ENCODE results near the gene JARID2. TPM values are rescaled to one million over a fixed set of nuclear protein-coding genes. Genes with fewer than 3 reads are reported as not detected.

JARID2 gene
- total RNA-seq, 2 donors from 2014 or later, result 9.1 to 10.7 TPM

- no peak for TF ChIP-seq CTCF (IDR thresholded peaks at IDR 0.05)
- no peak for DNase-seq
- no peak overlapping the region for H3K27ac ChIP-seq
- no peak overlapping the region for H3K4me3 ChIP-seq
- no peaks in the 10 kb centered on the region for H3K27me3 ChIP-seq
- no peaks in the 10 kb centered on the region for H3K9me3 ChIP-seq
- no peaks in the 10 kb centered on the region for H3K4me1 ChIP-seq
- H3K9ac ChIP-seq (ENCODE audit: low read depth in 2 of 2, low read length in 2 of 2), result no peak overlapping the region
- intact Hi-C loops (cut with DNase I), result no loop called here
- H3K36me3 ChIP-seq, result no peaks in the 10 kb centered on the region
Observed at GRCh38 chr6:15385521-15385920, 139.7 kb downstream of the JARID2 start.

GRCh38 chr6:15386110-15386755 lies 140.4 kb downstream of the JARID2 start:
- no peaks in the 10 kb centered on the region for H3K9me3 ChIP-seq
- no peaks in the 10 kb centered on the region for H3K27me3 ChIP-seq
- TF ChIP-seq CTCF (IDR thresholded peaks at IDR 0.05), result no peak
- no peak overlapping the region for H3K27ac ChIP-seq
- no peak for DNase-seq
- H3K36me3 ChIP-seq, result no peaks in the 10 kb centered on the region
- H3K4me1 ChIP-seq, result no peaks in the 10 kb centered on the region
- intact Hi-C loops (cut with DNase I), result no loop called here
- no peak overlapping the region for H3K9ac ChIP-seq (ENCODE audit: low read depth in 2 of 2, low read length in 2 of 2)
- H3K4me3 ChIP-seq, result no peak overlapping the region

GRCh38 chr6:15386756-15387112 lies 140.9 kb downstream of the JARID2 start:
- no peaks in the 10 kb centered on the region for H3K9me3 ChIP-seq
- no peak for TF ChIP-seq CTCF (IDR thresholded peaks at IDR 0.05)
- no peak for DNase-seq
- intact Hi-C loops (cut with DNase I), result no loop called here
- no peaks in the 10 kb centered on the region for H3K36me3 ChIP-seq
- H3K4me3 ChIP-seq, result no peak overlapping the region
- H3K9ac ChIP-seq (ENCODE audit: low read depth in 2 of 2, low read length in 2 of 2), result no peak overlapping the region
- H3K27me3 ChIP-seq, result no peaks in the 10 kb centered on the region
- H3K4me1 ChIP-seq, result no peaks in the 10 kb centered on the region
- no peak overlapping the region for H3K27ac ChIP-seq

- DNase-seq, result no peak
- intact Hi-C loops (cut with DNase I), result no loop called here
Observed at GRCh38 chr6:15387118-15387517, 141.2 kb downstream of the JARID2 start.

GRCh38 chr6:15389084-15389764 lies 143.4 kb downstream of the JARID2 start:
- Histone ChIP-seq H3K9me3 (no peaks in the 10 kb centered on the region), H3K36me3 (no peaks in the 10 kb centered on the region), H3K4me1 (no peaks in the 10 kb centered on the region), H3K27me3 (no peaks in the 10 kb centered on the region), H3K9ac (ENCODE audit: low read depth in 2 of 2, low read length in 2 of 2) (no peak overlapping the region), H3K27ac (no peak overlapping the region), H3K4me3 (no peak overlapping the region)
- TF ChIP-seq CTCF (IDR thresholded peaks at IDR 0.05), result no peak
- intact Hi-C loops (cut with DNase I), result no loop called here
- DNase-seq, result no peak

More at GRCh38 chr6:15387118-15387517, 141.2 kb downstream of the JARID2 start:
- no peaks in the 10 kb centered on the region for H3K9me3 ChIP-seq
- H3K27ac ChIP-seq, result no peak overlapping the region
- no peaks in the 10 kb centered on the region for H3K4me1 ChIP-seq
- no peaks in the 10 kb centered on the region for H3K27me3 ChIP-seq
- no peak overlapping the region for H3K4me3 ChIP-seq
- H3K9ac ChIP-seq (ENCODE audit: low read depth in 2 of 2, low read length in 2 of 2), result no peak overlapping the region
- H3K36me3 ChIP-seq, result no peaks in the 10 kb centered on the region
- no peak for TF ChIP-seq CTCF (IDR thresholded peaks at IDR 0.05)

All from colonic mucosa (tissue), 4 donors.